Nephron (organoid): ENCODE measurements around the gene ZGPAT.

Experiments used
- H3K27ac Mint-ChIP-seq, 3 experiments: 2 replicates each; pipeline ENCODE4 v1.8.0; 2020; ENCODE audit warnings: mixed read lengths in 3 of 3, mild to moderate bottlenecking in 2 of 3, moderate library complexity in 1 of 3
- H3K27me3 Mint-ChIP-seq: 2 replicates; pipeline ENCODE4 v1.8.0; 2021; ENCODE audit warnings: low read depth, mild to moderate bottlenecking, moderate library complexity, mixed read lengths
- H3K36me3 Mint-ChIP-seq: 2 replicates; pipeline ENCODE4 v1.8.0; 2020; ENCODE audit warnings: low read depth, mixed read lengths
- H3K4me1 Mint-ChIP-seq: 2 replicates; pipeline ENCODE4 v1.8.0; 2020; ENCODE audit warnings: mixed read lengths
- H3K4me3 Mint-ChIP-seq, 3 experiments: 2 replicates each; pipeline ENCODE4 v1.8.0; 2020; ENCODE audit warnings: mild to moderate bottlenecking in 3 of 3, mixed read lengths in 3 of 3, moderate library complexity in 2 of 3
- H3K9me3 Mint-ChIP-seq: 2 replicates; pipeline ENCODE4 v1.8.0; 2020; ENCODE audit warnings: mixed read lengths
- TF ChIP-seq, protein P1 (sequence below), 3 experiments: fragments of 200-600 bp; sonication (generic); IDR thresholded peaks; one replicate each; pipeline ENCODE4 v1.5.0; 2021; ENCODE audit warnings: antibody characterized with exemption in 3 of 3; ENCODE audit not compliant: unreplicated experiment in 3 of 3

ZGPAT gene

DNA sequence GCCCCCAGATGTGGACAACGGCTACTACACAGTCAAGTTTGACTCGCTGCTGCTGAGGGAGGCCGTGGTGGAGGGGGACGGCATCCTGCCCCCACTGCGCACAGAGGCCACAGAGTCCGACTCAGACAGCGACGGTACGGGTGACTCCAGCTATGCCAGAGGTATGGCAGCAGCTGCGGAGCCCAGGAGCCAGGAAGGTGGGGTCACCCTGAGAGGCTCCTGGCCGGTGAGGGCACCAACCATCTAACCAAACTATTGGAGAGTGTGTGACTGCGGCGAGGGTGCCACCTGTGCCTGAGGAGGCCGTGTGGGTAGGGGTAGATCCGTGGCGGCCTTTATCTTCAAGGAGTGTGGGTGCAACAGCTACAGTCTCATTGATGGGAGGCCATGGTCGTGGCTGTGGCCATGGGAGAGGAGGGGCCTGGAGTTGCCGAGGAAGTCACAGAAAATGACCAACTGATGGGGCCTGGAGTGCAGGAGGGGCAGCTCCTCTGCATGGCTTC is 25.8 kb downstream of the ZGPAT start:
- Mint-ChIP-seq H3K27ac (no peak overlapping the region), H3K4me3 (no peak overlapping the region), H3K27me3 (peaks cover 5% of the 10 kb centered on the region), H3K4me1 (peaks cover under 1% of the 10 kb centered on the region), H3K9me3 (no peaks in the 10 kb centered on the region), H3K36me3 (peaks cover 34% of the 10 kb centered on the region)
- TF ChIP-seq, protein P1, sequence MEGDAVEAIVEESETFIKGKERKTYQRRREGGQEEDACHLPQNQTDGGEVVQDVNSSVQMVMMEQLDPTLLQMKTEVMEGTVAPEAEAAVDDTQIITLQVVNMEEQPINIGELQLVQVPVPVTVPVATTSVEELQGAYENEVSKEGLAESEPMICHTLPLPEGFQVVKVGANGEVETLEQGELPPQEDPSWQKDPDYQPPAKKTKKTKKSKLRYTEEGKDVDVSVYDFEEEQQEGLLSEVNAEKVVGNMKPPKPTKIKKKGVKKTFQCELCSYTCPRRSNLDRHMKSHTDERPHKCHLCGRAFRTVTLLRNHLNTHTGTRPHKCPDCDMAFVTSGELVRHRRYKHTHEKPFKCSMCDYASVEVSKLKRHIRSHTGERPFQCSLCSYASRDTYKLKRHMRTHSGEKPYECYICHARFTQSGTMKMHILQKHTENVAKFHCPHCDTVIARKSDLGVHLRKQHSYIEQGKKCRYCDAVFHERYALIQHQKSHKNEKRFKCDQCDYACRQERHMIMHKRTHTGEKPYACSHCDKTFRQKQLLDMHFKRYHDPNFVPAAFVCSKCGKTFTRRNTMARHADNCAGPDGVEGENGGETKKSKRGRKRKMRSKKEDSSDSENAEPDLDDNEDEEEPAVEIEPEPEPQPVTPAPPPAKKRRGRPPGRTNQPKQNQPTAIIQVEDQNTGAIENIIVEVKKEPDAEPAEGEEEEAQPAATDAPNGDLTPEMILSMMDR (IDR thresholded peaks at IDR 0.05; ENCODE audit: unreplicated experiment in 3 of 3): no peak

DNA sequence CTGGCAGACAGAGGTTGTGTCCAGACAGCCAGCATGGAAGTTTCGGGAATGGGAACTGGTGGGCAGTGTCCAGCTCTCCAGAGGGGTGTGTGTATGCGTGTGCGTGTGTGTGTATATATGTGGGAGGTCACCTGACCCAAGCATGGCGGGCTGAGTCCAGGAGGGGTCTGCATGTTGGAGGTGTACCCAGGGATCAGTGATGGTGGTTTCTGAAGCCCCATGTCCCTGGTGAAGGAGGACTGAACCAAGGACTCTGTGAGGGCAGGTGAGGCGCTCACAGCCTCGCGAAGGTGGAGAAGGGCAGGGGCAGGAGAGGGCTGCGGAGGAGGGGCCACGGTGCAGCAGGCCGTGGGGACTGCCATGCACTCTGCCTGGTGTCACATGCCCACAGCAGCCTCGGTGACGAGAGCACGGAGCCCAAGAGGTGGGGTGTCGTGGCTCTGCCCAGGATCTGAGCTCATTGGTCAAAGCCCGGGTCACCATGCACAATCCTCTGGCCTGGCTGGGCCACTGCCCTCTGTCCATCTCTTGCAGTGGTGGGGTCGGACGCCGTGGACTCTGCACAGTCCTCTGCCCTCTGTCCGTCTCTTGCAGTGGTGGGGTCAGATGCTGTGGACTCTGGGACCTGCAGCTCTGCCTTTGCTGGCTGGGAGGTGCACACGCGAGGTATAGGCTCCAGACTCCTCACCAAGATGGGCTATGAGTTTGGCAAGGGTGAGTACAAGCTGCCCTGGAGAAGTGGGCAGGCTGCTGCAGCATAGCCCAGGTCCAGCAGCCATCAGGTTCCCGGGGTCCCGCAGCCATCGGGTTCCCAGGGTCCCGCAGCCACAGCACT is 26.5 kb downstream of the ZGPAT start:
- TF ChIP-seq, protein P1 (IDR thresholded peaks at IDR 0.05; ENCODE audit: unreplicated experiment in 3 of 3): no peak
- Mint-ChIP-seq H3K9me3 (no peaks in the 10 kb centered on the region), H3K27me3 (peaks cover 5% of the 10 kb centered on the region), H3K4me3 (no peak overlapping the region), H3K27ac (no peak overlapping the region), H3K4me1 (no peaks in the 10 kb centered on the region), H3K36me3 (peaks cover 29% of the 10 kb centered on the region)

DNA sequence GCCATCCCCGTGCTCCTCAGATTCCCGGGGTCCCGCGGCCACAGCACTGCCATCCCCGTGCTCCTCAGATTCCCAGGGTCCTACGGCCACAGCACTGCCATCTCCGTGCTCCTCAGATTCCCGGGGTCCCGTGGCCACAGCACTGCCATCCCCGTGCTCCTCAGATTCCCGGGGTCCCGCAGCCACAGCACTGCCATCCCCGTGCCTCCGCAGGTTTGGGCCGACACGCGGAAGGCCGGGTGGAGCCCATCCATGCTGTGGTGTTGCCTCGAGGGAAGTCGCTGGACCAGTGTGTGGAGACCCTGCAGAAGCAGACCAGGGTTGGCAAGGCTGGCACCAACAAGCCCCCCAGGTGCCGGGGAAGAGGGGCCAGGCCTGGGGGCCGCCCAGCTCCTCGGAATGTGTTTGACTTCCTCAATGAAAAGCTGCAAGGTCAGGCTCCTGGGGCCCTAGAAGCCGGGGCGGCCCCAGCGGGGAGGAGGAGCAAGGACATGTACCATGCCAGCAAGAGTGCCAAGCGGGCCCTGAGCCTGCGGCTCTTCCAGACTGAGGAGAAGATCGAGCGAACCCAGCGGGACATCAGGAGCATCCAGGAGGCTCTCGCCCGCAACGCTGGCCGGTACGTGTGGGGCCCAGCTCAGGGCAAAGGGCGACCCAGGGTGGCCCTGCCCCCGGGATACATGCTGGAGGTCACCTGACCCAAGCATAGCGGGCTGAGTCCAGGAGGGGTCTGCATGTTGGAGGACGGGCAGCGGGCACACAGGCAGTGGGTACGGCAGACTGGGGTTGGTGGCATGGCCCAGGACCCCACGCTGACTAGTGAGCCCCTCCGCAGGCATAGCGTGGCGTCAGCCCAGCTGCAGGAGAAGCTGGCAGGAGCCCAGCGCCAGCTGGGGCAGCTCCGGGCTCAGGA is 27.4 kb downstream of the ZGPAT start:
- Mint-ChIP-seq H3K9me3 (no peaks in the 10 kb centered on the region), H3K27ac (no peak overlapping the region), H3K36me3 (peaks cover 21% of the 10 kb centered on the region), H3K27me3 (peaks cover 5% of the 10 kb centered on the region), H3K4me1 (no peaks in the 10 kb centered on the region), H3K4me3 (no peak overlapping the region)
- TF ChIP-seq, protein P1 (IDR thresholded peaks at IDR 0.05; ENCODE audit: unreplicated experiment in 3 of 3): no peak

DNA sequence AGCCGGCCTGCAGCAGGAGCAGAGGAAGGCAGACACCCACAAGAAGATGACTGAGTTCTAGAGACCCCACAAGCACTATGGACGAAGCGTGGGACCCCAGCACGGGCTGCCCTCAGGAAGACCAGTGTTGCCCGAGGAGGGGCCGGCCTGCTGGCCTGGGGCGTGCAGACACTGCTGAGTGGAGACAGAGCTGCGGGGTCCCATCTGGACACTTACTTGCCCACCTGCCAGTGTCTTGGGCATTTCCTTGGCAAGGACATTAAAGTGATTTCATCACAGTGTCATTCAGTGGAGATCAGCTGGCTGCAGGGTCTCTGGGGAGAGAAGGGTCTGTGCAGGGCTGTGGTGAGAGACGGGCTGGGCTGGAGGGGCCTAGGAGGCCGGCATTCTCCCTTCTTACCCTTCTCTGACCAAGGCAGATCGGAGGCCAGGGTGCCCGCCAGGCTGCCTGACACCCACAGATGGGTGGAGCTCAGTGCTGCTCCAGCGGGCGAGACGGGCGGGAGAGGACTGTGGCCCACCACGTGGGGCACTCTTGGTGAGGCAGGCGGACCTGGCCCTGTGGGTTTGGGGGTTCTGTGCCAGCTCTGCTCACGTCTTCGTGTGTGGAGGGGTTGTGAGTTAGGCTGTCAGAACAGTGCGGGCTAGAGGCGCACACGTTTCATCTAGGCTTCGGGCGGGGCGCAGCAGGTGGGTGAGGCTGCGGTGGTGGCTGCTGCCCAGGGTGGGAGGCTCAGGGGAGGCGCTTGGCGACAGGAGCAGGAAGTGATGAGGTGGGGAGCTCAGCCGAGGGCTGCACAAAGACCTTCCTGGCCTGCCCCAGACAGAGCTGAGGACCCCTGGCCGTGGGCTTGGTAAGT is 28.2 kb downstream of the ZGPAT start, which contains the start of gene LIME1:
Gene LIME1 (plus strand): TSS at position 806 of the 860 bp plus-strand sequence. CDS start 886 bp downstream, outside the sequence.
- peaks cover 5% of the 10 kb centered on the region for H3K27me3 Mint-ChIP-seq
- TF ChIP-seq, protein P1 (IDR thresholded peaks at IDR 0.05; ENCODE audit: unreplicated experiment in 3 of 3): no peak
- H3K9me3 Mint-ChIP-seq: no peaks in the 10 kb centered on the region
- peak within 1 kb of the TSS in 2 of 3 experiments; percentile 9 to 17 for H3K4me3 Mint-ChIP-seq
- no peak within 1 kb of the TSS for H3K27ac Mint-ChIP-seq
- no peaks in the 10 kb centered on the region for H3K4me1 Mint-ChIP-seq
- H3K36me3 Mint-ChIP-seq: peaks cover 18% of the 10 kb centered on the region

DNA sequence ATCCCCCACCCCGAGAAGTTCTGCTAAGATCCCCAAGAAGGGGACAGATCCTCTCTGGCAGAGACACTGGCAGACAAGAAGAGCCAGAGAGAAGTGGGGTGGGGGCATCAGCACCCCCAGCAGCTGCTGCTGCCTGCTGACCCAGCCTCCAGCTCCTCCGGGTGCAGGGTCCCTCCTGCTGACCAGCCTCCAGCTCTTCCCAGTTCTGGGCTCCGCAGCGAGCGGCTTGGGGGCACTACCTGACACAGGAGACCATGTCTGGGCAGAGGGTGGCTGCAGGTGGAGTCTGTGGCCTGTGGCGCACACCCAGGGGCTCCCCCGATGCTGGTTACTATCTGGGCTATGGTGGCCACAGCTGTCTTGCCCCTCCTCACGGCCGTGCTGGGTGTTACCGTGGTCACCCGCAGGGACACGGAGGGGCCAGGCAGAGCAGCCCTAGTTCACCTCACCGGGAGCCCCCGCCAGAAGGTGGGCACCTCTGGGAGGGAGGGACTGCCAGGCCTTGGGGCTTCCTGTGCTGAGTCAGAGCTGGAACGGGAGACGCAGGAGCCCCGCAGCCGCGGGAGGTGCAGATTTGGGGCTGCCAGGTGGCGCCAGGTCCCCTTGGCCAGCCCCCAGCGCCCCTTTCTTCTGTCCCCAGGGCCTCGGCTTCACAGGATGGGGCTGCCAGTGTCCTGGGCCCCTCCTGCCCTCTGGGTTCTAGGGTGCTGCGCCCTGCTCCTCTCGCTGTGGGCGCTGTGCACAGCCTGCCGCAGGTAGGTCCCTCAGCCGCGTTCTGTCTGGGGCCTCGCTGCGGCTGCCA is 29.3 kb downstream of the ZGPAT start:
- Mint-ChIP-seq H3K4me3 (no peak overlapping the region), H3K36me3 (peaks cover 18% of the 10 kb centered on the region), H3K27ac (no peak overlapping the region), H3K27me3 (peaks cover 5% of the 10 kb centered on the region), H3K4me1 (no peaks in the 10 kb centered on the region), H3K9me3 (no peaks in the 10 kb centered on the region)
- TF ChIP-seq, protein P1 (IDR thresholded peaks at IDR 0.05; ENCODE audit: unreplicated experiment in 3 of 3): no peak
